ENCODE data around the gene CLDN9.
A peak's percentile ranks its signal among the peaks of the same experiment; 100 is the strongest.

CLDN9 gene

GRCh38 chr16:3036726-3037315, 24.1 kb downstream of the CLDN9 start, which contains the start of gene BICDL2:
Gene BICDL2 (minus strand): TSS chr16:3036944. CDS start chr16:3035496, 1,448 bp downstream.
- no peak for TF ChIP-seq CTCF (IDR thresholded peaks at IDR 0.05; ENCODE audit: low read depth, low read length, missing control alignments)
- DNase-seq (ENCODE audit: low read depth) = no peak
- no peak within 1 kb of the TSS for H3K4me3 ChIP-seq (ENCODE audit: low read depth, low read length)
- in situ Hi-C loops (cut with HindIII; ENCODE audit: low sequenced_read_pairs) = no loop called here

GRCh38 chr16:3038256-3038655, 25.5 kb downstream of the CLDN9 start:
- TF ChIP-seq CTCF (IDR thresholded peaks at IDR 0.05; ENCODE audit: low read depth, low read length, missing control alignments) = no peak
- no peak for DNase-seq (ENCODE audit: low read depth)
- in situ Hi-C loops (cut with HindIII; ENCODE audit: low sequenced_read_pairs) = no loop called here
- no peak overlapping the region for H3K4me3 ChIP-seq (ENCODE audit: low read depth, low read length)

- no peak overlapping the region for H3K4me3 ChIP-seq (ENCODE audit: low read depth, low read length)
Measured at GRCh38 chr16:3038896-3039295, 26.2 kb downstream of the CLDN9 start.

GRCh38 chr16:3042376-3042775, 29.7 kb downstream of the CLDN9 start:
- in situ Hi-C loops (cut with HindIII; ENCODE audit: low sequenced_read_pairs) = no loop called here
- DNase-seq (ENCODE audit: low read depth) = no peak
- no peak overlapping the region for H3K4me3 ChIP-seq (ENCODE audit: low read depth, low read length)
- TF ChIP-seq CTCF (IDR thresholded peaks at IDR 0.05; ENCODE audit: low read depth, low read length, missing control alignments) = no peak

More at GRCh38 chr16:3038896-3039295, 26.2 kb downstream of the CLDN9 start:
- no peak for TF ChIP-seq CTCF (IDR thresholded peaks at IDR 0.05; ENCODE audit: low read depth, low read length, missing control alignments)
- DNase-seq (ENCODE audit: low read depth) = no peak
- in situ Hi-C loops (cut with HindIII; ENCODE audit: low sequenced_read_pairs) = no loop called here

GRCh38 chr16:3044708-3045107, 32.0 kb downstream of the CLDN9 start:
- H3K4me3 ChIP-seq (ENCODE audit: low read depth, low read length) = no peak overlapping the region
- in situ Hi-C loops (cut with HindIII; ENCODE audit: low sequenced_read_pairs) = loop anchor here (5.0 kb wide), 1 partner anchor 83 kb away; no protein-coding TSS in a partner anchor
- TF ChIP-seq CTCF (IDR thresholded peaks at IDR 0.05; ENCODE audit: low read depth, low read length, missing control alignments) = no peak
- no peak for DNase-seq (ENCODE audit: low read depth)

GRCh38 chr16:3045758-3046640, 33.3 kb downstream of the CLDN9 start, which contains the start of gene MMP25:
Gene MMP25 (plus strand): TSS chr16:3046561. CDS start chr16:3046918, 357 bp downstream.
- in situ Hi-C loops (cut with HindIII; ENCODE audit: low sequenced_read_pairs) = loop anchor here (5.0 kb wide), 1 partner anchor 81 kb away; no protein-coding TSS in a partner anchor
- TF ChIP-seq CTCF (IDR thresholded peaks at IDR 0.05; ENCODE audit: low read depth, low read length, missing control alignments) = no peak
- no peak for DNase-seq (ENCODE audit: low read depth)
- H3K4me3 ChIP-seq (ENCODE audit: low read depth, low read length) = peak within 1 kb of the TSS; percentile 39
